Neuronal stem cell (in vitro differentiated cells): Measurements from ENCODE around the gene DOLPP1.
"Not testable (repeated sequence)": the region's sequence is repeated elsewhere in the genome, so short reads cannot be mapped to it uniquely, and the experiment has no call there.

Experiments
- DNase-seq: peaks from one replicate; pipeline ENCODE4 v3.0.0-alpha.2; 2013; ENCODE audit warnings: low spot score
- H2AFZ ChIP-seq: one replicate; pipeline ENCODE4 v1.6.1; 2013; ENCODE audit warnings: mild to moderate bottlenecking, low read length, inconsistent platforms
- H2AK5ac ChIP-seq: 2 replicates; pipeline ENCODE4 v1.6.1; 2013; ENCODE audit warnings: low read depth, mild to moderate bottlenecking, inconsistent platforms, low read length, moderate library complexity, mixed read lengths
- H2BK120ac ChIP-seq: 2 replicates; pipeline ENCODE4 v1.6.1; 2013; ENCODE audit warnings: low read depth, mild to moderate bottlenecking, inconsistent platforms, low read length, moderate library complexity, mixed read lengths
- H2BK12ac ChIP-seq: one replicate; pipeline ENCODE4 v1.6.1; 2013; ENCODE audit warnings: low read length, inconsistent platforms
- H2BK15ac ChIP-seq: 2 replicates; pipeline ENCODE4 v1.6.1; 2013; ENCODE audit warnings: mild to moderate bottlenecking, low read length, inconsistent platforms, mixed read lengths
- H2BK5ac ChIP-seq: one replicate; pipeline ENCODE4 v1.6.1; 2013; ENCODE audit warnings: inconsistent platforms, mild to moderate bottlenecking, low read length, moderate library complexity
- H3K14ac ChIP-seq: one replicate; pipeline ENCODE4 v1.6.1; 2013; ENCODE audit warnings: low read length, inconsistent platforms
- H3K18ac ChIP-seq: 2 replicates; pipeline ENCODE4 v1.6.1; 2013; ENCODE audit warnings: low read length, inconsistent platforms
- H3K23ac ChIP-seq: 2 replicates; pipeline ENCODE4 v1.6.1; 2013; ENCODE audit warnings: low read depth, mild to moderate bottlenecking, mixed read lengths, low read length, inconsistent platforms; ENCODE audit not compliant: poor library complexity
- H3K27ac ChIP-seq: replicated peaks from 3 replicates; pipeline ENCODE4 v1.5.1; 2013; ENCODE audit warnings: low read length, inconsistent platforms
- H3K27me3 ChIP-seq, 3 experiments: 2 replicates each; pipeline ENCODE4 v1.6.1; 2013; ENCODE audit warnings: low read length in 3 of 3, mild to moderate bottlenecking in 2 of 3, inconsistent platforms in 1 of 3, low read depth in 1 of 3, mixed read lengths in 1 of 3, moderate library complexity in 1 of 3; ENCODE audit not compliant: control insufficient read depth in 3 of 3, insufficient read depth in 3 of 3
- H3K36me3 ChIP-seq, 2 donors: replicated peaks in 1 of 2; 2 replicates each; pipeline ENCODE4 v1.6.1; 2013; ENCODE audit warnings: low read length in 2 of 2; ENCODE audit not compliant: control insufficient read depth in 2 of 2, insufficient read depth in 2 of 2
- H3K4ac ChIP-seq: 2 replicates; pipeline ENCODE4 v1.6.1; 2013; ENCODE audit warnings: inconsistent platforms, mild to moderate bottlenecking, low read length, moderate library complexity
- H3K4me1 ChIP-seq, 2 donors: 1 replicate in 1 of 2; 2 replicates in 1 of 2; pipeline ENCODE4 v1.6.1; 2013; ENCODE audit warnings: low read length in 2 of 2, low read depth in 1 of 2; ENCODE audit not compliant: control insufficient read depth in 2 of 2, insufficient read depth in 1 of 2
- H3K4me2 ChIP-seq: one replicate; pipeline ENCODE4 v1.6.1; 2013; ENCODE audit warnings: mild to moderate bottlenecking, low read length, inconsistent platforms; ENCODE audit not compliant: insufficient read depth, poor library complexity, severe bottlenecking
- H3K4me3 ChIP-seq, 2 donors: 2 replicates each; pipeline ENCODE4 v1.5.1; 2013; ENCODE audit warnings: low read length in 2 of 2, mild to moderate bottlenecking in 2 of 2, inconsistent platforms in 1 of 2, moderate library complexity in 1 of 2
- H3K79me1 ChIP-seq: one replicate; pipeline ENCODE4 v1.6.1; 2013; ENCODE audit warnings: low read depth, mild to moderate bottlenecking, inconsistent platforms, low read length, moderate library complexity
- H3K9ac ChIP-seq: one replicate; pipeline ENCODE4 v1.6.1; 2013; ENCODE audit warnings: mild to moderate bottlenecking, low read depth, low read length, inconsistent platforms; ENCODE audit not compliant: poor library complexity
- H3K9me3 ChIP-seq, 2 donors: replicated peaks in 1 of 2; 2 replicates each; pipeline versions ENCODE3 to v1.6.1; 2013; ENCODE audit warnings: low read length in 2 of 2, mild to moderate bottlenecking in 2 of 2, inconsistent platforms in 1 of 2, low read depth in 1 of 2, mixed read lengths in 1 of 2, moderate library complexity in 1 of 2; ENCODE audit not compliant: control insufficient read depth in 2 of 2, insufficient read depth in 1 of 2
- H4K8ac ChIP-seq: one replicate; pipeline ENCODE4 v1.6.1; 2013; ENCODE audit warnings: low read depth, mild to moderate bottlenecking, inconsistent platforms, low read length, moderate library complexity
- H4K91ac ChIP-seq: one replicate; pipeline ENCODE4 v1.6.1; 2013; ENCODE audit warnings: low read length, low read depth, mild to moderate bottlenecking, inconsistent platforms; ENCODE audit not compliant: poor library complexity
- WGBS, 2 donors: extraction: QIAGEN DNeasy Blood & Tissue Kit; methylation state at CpG; one replicate each; pipeline ENCODE4 v1.1.7; 2013; ENCODE audit warnings: missing lambda C conversion rate in 2 of 2, mixed read lengths in 1 of 2; ENCODE audit not compliant: insufficient read length in 2 of 2, insufficient replicate concordance in 1 of 2; ENCODE audit errors: extremely low coverage in 2 of 2; 5-methylcytosine and 5-hydroxymethylcytosine counted together

The DOLPP1 gene

DNA sequence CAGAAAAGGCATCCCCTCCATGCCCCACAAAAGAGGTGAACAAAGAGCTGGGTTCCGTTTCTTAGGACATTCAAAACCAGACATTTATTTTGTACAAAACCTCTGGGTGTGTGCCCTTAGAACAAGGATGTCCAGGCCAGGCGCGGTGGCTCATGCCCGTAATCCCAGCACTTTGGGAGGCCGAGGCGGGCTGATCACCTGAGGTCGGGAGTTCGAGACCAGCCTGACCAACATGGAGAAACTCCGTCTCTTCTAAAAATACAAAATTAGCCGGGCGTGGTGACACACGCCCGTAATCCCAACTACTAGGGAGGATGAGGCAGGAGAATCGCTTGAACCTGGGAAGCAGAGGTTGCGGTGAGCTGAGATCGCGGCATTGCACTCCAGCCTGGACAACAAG is 31.6 kb downstream of the DOLPP1 start:
- not testable (repeated sequence) for H3K9ac ChIP-seq, H4K91ac ChIP-seq, H3K27ac ChIP-seq, H2AK5ac ChIP-seq, H2BK5ac ChIP-seq, H4K8ac ChIP-seq, H3K23ac ChIP-seq, H3K36me3 ChIP-seq, DNase-seq, H3K14ac ChIP-seq, H2BK12ac ChIP-seq, H2BK120ac ChIP-seq, H3K4me1 ChIP-seq, H2BK15ac ChIP-seq, H3K79me1 ChIP-seq, H3K4ac ChIP-seq, H3K18ac ChIP-seq, H3K9me3 ChIP-seq
- peak overlapping the region; percentile 89 for H3K4me2 ChIP-seq
- peak overlapping the region in 1 of 2 donors; percentile 72 for H3K4me3 ChIP-seq
- H2AFZ ChIP-seq: peak overlapping the region; percentile 96
- H3K27me3 ChIP-seq: peaks cover 0 to 15% (median 0%) of the 10 kb centered on the region in 3 experiments
- no CpG with 5 or more reads among the region's 17 CpGs for WGBS, 2 donors

DNA sequence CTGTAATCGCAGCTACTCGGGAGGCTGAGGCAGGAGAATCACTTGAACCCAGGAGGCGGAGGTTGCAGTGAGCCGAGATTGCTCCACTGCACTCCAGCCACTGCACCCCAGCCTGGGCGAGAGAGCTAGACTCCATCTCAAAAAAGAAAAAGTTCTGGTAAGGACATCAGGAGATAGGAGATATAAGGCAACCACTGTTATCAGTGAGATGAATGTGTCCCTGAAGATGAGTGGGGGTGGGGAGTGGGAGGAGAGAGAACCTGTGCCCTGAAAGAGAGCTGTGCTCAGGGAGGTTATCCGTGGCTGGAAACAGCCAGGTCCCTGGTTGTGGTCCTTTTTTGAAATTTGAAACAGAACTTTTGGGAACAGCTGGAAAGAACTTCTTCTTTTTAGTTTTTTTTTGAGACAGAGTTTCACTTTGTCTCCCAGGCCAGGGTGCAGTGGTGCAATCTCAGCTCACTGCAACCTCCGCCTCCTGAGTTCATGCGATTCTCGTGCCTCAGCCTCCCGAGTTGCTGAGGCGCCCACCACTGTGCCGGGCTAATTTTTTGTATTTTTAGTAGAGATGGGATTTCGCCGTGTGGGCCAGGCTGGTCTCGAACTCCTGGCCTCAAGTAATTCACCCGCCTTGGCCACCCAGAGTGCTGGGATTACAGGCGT is 32.9 kb downstream of the DOLPP1 start:
- Histone ChIP-seq H3K36me3 (no peaks in the 10 kb centered on the region), H2BK5ac (no peak overlapping the region), H3K4me1 (peaks cover 5 to 10% of the 10 kb centered on the region in 2 donors), H3K4me2 (no peak overlapping the region), H2AK5ac (no peak overlapping the region), H3K4me3 (no peak overlapping the region), H3K14ac (no peak overlapping the region), H3K4ac (no peak overlapping the region), H4K8ac (no peak overlapping the region), H3K18ac (no peak overlapping the region), H4K91ac (no peak overlapping the region), H3K9me3 (no peaks in the 10 kb centered on the region), H2BK15ac (no peak overlapping the region), H2BK120ac (no peak overlapping the region), H2AFZ (no peak overlapping the region), H2BK12ac (no peak overlapping the region), H3K23ac (no peak overlapping the region), H3K27ac (no peak overlapping the region), H3K9ac (no peak overlapping the region), H3K79me1 (no peaks in the 10 kb centered on the region), H3K27me3 (peaks cover 0 to 15% (median 0%) of the 10 kb centered on the region in 3 experiments)
- DNase-seq: no peak
- no CpG with 5 or more reads among the region's 17 CpGs for WGBS, 2 donors

- Histone ChIP-seq H3K27me3 (no peaks in the 10 kb centered on the region), H3K36me3 (peaks cover 14 to 28% of the 10 kb centered on the region in 2 donors), H3K4me2 (no peak overlapping the region), H3K27ac (no peak overlapping the region), H3K9ac (no peak overlapping the region), H2BK120ac (no peak overlapping the region), H2AK5ac (no peak overlapping the region), H2BK5ac (no peak overlapping the region), H3K79me1 (peaks cover 7% of the 10 kb centered on the region), H2BK12ac (no peak overlapping the region), H2BK15ac (no peak overlapping the region), H3K14ac (no peak overlapping the region), H3K9me3 (no peaks in the 10 kb centered on the region), H3K4me3 (no peak overlapping the region), H4K91ac (no peak overlapping the region), H3K4me1 (no peaks in the 10 kb centered on the region), H3K18ac (no peak overlapping the region), H2AFZ (no peak overlapping the region), H3K4ac (no peak overlapping the region), H3K23ac (no peak overlapping the region), H4K8ac (no peak overlapping the region)
- no CpG with 5 or more reads among the region's 4 CpGs for WGBS, 2 donors
- no peak for DNase-seq
Observed at GRCh38 chr9:129118799-129119198, 37.9 kb downstream of the DOLPP1 start.

DNA sequence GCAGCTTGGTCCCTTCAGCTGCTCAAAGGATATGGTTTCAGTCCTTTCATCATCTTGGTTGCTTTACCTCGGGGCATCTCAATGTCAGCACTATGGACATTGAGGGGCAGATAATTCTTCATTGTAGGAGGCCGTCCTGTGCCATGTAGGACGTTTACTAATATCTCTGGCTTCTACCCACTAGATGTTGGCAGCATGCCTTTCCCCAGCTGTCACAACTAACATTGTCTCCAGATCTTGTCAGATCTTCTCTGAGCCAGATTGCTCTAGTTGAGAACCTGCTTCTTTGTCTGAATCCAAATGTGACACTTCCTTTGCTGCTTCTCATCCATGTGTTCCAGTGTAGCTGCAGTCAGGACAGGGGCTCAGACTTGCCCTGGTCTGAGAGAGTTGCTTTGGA is 40.6 kb downstream of the DOLPP1 start:
- H3K4ac ChIP-seq: no peak overlapping the region
- no peak overlapping the region for H2BK12ac ChIP-seq
- no peak overlapping the region for H2AFZ ChIP-seq
- WGBS, 2 donors: no CpG with 5 or more reads among the region's 3 CpGs
- peaks cover 7% of the 10 kb centered on the region for H3K79me1 ChIP-seq
- peaks cover 17 to 46% of the 10 kb centered on the region in 2 donors for H3K36me3 ChIP-seq
- no peak overlapping the region for H2AK5ac ChIP-seq
- no peak overlapping the region for H3K27ac ChIP-seq
- no peaks in the 10 kb centered on the region for H3K27me3 ChIP-seq
- no peak overlapping the region for H3K4me3 ChIP-seq
- H3K4me2 ChIP-seq: no peak overlapping the region
- DNase-seq: no peak
- peaks cover 4 to 6% of the 10 kb centered on the region in 2 donors for H3K4me1 ChIP-seq
- no peak overlapping the region for H2BK15ac ChIP-seq
- H3K18ac ChIP-seq: no peak overlapping the region
- H3K23ac ChIP-seq: no peak overlapping the region
- no peak overlapping the region for H4K8ac ChIP-seq
- no peak overlapping the region for H4K91ac ChIP-seq
- no peak overlapping the region for H2BK5ac ChIP-seq
- no peak overlapping the region for H3K9ac ChIP-seq
- no peaks in the 10 kb centered on the region for H3K9me3 ChIP-seq
- H2BK120ac ChIP-seq: no peak overlapping the region
- no peak overlapping the region for H3K14ac ChIP-seq
